ENCODE measurements around the gene CERK.
A peak's percentile ranks its signal among the peaks of the same experiment; 100 is the strongest.

Gene CERK

DNA sequence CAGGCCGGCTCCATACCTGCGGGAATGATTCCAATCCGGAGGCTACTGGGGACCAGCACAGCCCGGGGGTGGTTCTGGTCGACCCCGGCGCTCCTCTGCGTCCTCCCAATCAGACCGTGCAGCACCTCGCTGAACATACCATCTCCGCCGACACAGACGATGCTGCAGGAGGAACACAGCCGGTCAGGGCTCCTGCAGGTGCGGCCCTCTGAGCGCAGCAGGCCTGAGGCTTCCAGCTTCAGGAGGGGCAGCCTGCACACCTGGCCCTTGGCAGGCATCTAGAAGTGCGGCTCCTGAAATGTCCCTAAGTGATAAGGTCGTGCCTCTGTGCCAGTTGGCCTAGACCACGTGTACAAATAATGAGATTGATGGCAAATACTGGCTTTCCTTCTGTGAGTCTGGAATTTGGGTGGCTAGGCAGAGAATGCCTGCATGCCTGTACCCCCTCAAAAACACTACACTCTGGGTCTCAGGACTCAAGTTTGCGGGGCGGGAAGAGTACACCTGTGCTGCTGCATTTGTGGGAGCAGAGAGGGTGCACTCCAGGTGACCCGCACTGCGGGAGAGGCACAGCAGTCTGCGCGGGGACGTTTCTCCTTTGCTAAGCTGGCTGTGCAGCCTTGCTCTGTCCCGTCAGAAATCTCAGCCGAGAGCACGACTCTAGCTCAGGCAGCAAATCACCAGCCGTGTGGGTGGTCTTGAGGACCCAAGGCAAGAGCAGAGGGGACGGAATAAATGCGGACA, 30.1 kb downstream of the CERK start:
- peaks cover 23 to 90% of the 10 kb centered on the region in 2 experiments for H3K36me3 ChIP-seq (ENCODE audit: control insufficient read depth in 2 of 2, insufficient read depth in 1 of 2, low read length in 2 of 2)
- POLR2A ChIA-PET, result no interaction called here

DNA sequence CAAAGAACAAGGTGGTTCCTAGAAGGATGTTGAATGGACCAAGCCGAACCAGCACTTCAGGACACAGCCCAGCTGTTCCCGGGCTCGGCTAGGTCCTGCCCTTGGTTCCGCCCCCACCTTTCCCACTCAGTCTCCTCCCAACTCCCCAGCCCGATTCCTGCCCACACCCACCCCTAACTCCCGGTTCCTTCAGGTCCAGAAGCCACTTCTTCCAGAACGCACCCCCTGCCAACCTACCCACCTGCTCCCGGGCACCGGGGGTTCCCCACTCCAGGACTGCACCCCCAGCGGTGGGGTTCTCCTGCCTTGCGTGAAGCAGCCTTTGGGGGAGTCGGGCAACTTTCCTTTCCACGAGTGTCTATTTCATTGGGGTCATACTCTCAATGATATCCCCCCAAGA, 30.7 kb downstream of the CERK start:
- no peak for TF ChIP-seq GLI2 (tag by site-specific recombination; IDR thresholded peaks at IDR 0.05; ENCODE audit: borderline replicate concordance, low read depth)
- TF ChIP-seq EGR2 (tag by site-specific recombination; IDR thresholded peaks at IDR 0.05; ENCODE audit: low read depth), result peak; percentile 78
- POLR2A ChIA-PET, result no interaction called here
- Histone ChIP-seq H3K36me3 (ENCODE audit: control insufficient read depth in 2 of 2, insufficient read depth in 1 of 2, low read length in 2 of 2) (peaks cover 18 to 94% of the 10 kb centered on the region in 2 experiments), H3K27ac (ENCODE audit: extremely low read depth, low read depth, low read length) (no peak overlapping the region), H3K9me3 (ENCODE audit: control insufficient read depth, insufficient read depth, low read depth, low read length) (no peaks in the 10 kb centered on the region; the same call in 1 of the 2 replicates), H3K4me1 (ENCODE audit: control insufficient read depth, insufficient read depth, low read length) (no peaks in the 10 kb centered on the region), H3K4me3 (ENCODE audit: low read depth, low read length) (no peak overlapping the region)
- CTCF ChIA-PET, result no interaction called here

More for the DNA sequence above, 30.1 kb downstream of the CERK start:
- TF ChIP-seq, protein P1, sequence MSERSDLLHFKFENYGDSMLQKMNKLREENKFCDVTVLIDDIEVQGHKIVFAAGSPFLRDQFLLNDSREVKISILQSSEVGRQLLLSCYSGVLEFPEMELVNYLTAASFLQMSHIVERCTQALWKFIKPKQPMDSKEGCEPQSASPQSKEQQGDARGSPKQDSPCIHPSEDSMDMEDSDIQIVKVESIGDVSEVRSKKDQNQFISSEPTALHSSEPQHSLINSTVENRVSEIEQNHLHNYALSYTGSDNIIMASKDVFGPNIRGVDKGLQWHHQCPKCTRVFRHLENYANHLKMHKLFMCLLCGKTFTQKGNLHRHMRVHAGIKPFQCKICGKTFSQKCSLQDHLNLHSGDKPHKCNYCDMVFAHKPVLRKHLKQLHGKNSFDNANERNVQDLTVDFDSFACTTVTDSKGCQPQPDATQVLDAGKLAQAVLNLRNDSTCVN (tag by site-specific recombination; optimal IDR thresholded peaks at IDR 0.05), result no peak
- TF ChIP-seq ZNF175 (tag by site-specific recombination; IDR thresholded peaks at IDR 0.05), result no peak
- TF ChIP-seq ZNF426 (tag by site-specific recombination; IDR thresholded peaks at IDR 0.05), result no peak
- no peak for TF ChIP-seq ZNF555 (tag by site-specific recombination; conservative IDR thresholded peaks at IDR 0.05)
- TF ChIP-seq, protein P2, sequence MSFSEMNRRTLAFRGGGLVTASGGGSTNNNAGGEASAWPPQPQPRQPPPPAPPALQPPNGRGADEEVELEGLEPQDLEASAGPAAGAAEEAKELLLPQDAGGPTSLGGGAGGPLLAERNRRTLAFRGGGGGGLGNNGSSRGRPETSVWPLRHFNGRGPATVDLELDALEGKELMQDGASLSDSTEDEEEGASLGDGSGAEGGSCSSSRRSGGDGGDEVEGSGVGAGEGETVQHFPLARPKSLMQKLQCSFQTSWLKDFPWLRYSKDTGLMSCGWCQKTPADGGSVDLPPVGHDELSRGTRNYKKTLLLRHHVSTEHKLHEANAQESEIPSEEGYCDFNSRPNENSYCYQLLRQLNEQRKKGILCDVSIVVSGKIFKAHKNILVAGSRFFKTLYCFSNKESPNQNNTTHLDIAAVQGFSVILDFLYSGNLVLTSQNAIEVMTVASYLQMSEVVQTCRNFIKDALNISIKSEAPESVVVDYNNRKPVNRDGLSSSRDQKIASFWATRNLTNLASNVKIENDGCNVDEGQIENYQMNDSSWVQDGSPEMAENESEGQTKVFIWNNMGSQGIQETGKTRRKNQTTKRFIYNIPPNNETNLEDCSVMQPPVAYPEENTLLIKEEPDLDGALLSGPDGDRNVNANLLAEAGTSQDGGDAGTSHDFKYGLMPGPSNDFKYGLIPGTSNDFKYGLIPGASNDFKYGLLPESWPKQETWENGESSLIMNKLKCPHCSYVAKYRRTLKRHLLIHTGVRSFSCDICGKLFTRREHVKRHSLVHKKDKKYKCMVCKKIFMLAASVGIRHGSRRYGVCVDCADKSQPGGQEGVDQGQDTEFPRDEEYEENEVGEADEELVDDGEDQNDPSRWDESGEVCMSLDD (tag by site-specific recombination; IDR thresholded peaks at IDR 0.05), result no peak
- no peak for TF ChIP-seq ZNF621 (tag by site-specific recombination; IDR thresholded peaks at IDR 0.05)
- TF ChIP-seq ZNF423 (tag by site-specific recombination; IDR thresholded peaks at IDR 0.05), result no peak
- TF ChIP-seq, protein P3, sequence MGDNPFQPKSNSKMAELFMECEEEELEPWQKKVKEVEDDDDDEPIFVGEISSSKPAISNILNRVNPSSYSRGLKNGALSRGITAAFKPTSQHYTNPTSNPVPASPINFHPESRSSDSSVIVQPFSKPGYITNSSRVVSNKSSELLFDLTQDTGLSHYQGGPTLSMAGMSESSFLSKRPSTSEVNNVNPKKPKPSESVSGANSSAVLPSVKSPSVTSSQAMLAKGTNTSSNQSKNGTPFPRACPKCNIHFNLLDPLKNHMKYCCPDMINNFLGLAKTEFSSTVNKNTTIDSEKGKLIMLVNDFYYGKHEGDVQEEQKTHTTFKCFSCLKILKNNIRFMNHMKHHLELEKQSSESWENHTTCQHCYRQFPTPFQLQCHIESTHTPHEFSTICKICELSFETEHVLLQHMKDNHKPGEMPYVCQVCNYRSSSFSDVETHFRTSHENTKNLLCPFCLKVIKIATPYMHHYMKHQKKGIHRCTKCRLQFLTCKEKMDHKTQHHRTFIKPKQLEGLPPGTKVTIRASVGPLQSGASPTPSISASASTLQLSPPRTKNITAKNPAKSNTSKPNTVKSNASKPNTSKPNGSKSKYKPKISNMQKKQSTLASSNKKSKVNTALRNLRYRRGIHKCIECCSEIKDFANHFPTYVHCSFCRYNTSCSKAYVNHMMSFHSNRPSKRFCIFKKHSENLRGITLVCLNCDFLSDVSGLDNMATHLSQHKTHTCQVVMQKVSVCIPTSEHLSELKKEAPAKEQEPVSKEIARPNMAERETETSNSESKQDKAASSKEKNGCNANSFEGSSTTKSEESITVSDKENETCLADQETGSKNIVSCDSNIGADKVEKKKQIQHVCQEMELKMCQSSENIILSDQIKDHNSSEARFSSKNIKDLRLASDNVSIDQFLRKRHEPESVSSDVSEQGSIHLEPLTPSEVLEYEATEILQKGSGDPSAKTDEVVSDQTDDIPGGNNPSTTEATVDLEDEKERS (tag by site-specific recombination; IDR thresholded peaks at IDR 0.05), result no peak
- TF ChIP-seq YY1 (tag by site-specific recombination; IDR thresholded peaks at IDR 0.05), result no peak
- Histone ChIP-seq H3K27ac (ENCODE audit: extremely low read depth, low read depth, low read length) (no peak overlapping the region), H3K4me1 (ENCODE audit: control insufficient read depth, insufficient read depth, low read length) (no peaks in the 10 kb centered on the region), H3K4me3 (ENCODE audit: low read depth, low read length) (no peak overlapping the region), H3K9me3 (ENCODE audit: control insufficient read depth, insufficient read depth, low read depth, low read length) (no peaks in the 10 kb centered on the region; the same call in 1 of the 2 replicates)
- CTCF ChIA-PET, result interaction anchor here (1.0 kb wide), 1 partner anchor 145 kb away, joined by 4 read pairs; no protein-coding TSS in a partner anchor

DNA sequence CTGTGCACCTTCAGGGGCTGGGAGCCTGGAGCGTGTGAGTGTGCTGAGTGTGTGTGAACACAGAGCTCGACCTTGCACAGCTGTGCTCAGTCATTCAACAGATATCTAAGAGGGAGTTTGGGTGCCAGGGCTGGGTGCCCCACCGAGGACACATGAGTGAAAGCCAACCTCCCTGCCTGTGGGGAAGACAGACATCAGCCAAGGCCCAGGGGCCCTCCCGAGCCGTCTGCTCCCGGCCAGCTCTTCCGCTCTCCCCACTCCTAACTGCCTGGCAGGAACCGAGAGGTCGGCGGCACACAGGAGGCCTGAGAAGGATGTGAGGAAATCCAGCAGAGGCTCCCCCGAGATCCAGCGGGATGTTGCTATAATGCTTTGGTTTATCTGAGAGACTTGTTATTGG, 32.0 kb downstream of the CERK start:
- POLR2A ChIA-PET, result no interaction called here
- no peaks in the 10 kb centered on the region for H3K4me1 ChIP-seq (ENCODE audit: control insufficient read depth, insufficient read depth, low read length)
- H3K4me3 ChIP-seq (ENCODE audit: low read depth, low read length), result no peak overlapping the region
- no peaks in the 10 kb centered on the region; the same call in 1 of the 2 replicates for H3K9me3 ChIP-seq (ENCODE audit: control insufficient read depth, insufficient read depth, low read depth, low read length)
- CTCF ChIA-PET, result no interaction called here
- peaks cover 13 to 91% of the 10 kb centered on the region in 2 experiments for H3K36me3 ChIP-seq (ENCODE audit: control insufficient read depth in 2 of 2, insufficient read depth in 1 of 2, low read length in 2 of 2)
- no peak for TF ChIP-seq ZNF660 (tag by site-specific recombination; IDR thresholded peaks at IDR 0.05)
- no peak overlapping the region for H3K27ac ChIP-seq (ENCODE audit: extremely low read depth, low read depth, low read length)

Measured in HEK293 (cell line).